Hair follicle dermal papilla cell (primary cell): ENCODE data around the gene CUL5. TPM values are rescaled to one million over a fixed set of nuclear protein-coding genes. Genes with fewer than 3 reads are reported as not detected.

Experiments
- small RNA-seq: library from RNA; depleted of rRNA; stranded (forward); fragments of <200 nt; gene quantifications from one replicate; pipeline ENCODE3, GENCODE V24; 2012
- total RNA-seq: library from RNA; depleted of rRNA; stranded (reverse); fragments of >200 nt; gene quantifications from 2 replicates; pipeline ENCODE4 v1.2.3, GENCODE V29; 2012

The CUL5 gene
- total RNA-seq, result 39.6 and 43.2 TPM in 2 replicates

GRCh38 chr11:108008656-108009496, at the start of gene CUL5:
Gene CUL5, plus strand, starts transcription at chr11:108008898. Its CDS starts 451 bp downstream, at chr11:108009349.

GRCh38 chr11:108121274-108122155, 112.8 kb downstream of the CUL5 start, which contains the start of gene ACAT1:
Gene ACAT1, plus strand, starts transcription at chr11:108121567. Its CDS starts 40 bp downstream, at chr11:108121607.

Small RNA genes lying within 50 kb of the gene (small RNA-seq; reads per million reads assigned to genes)
- gene RF00019, result not detected

Other genes with a start within 250 kb of the CUL5 start
- gene SLC35F2, start 150.1 kb upstream of the CUL5 start, total RNA-seq, result 6.3 and 8.8 TPM in 2 replicates
- not detected in 2 replicates for gene RAB39A, start 80.5 kb upstream of the CUL5 start, total RNA-seq
- gene ACAT1, start 112.7 kb downstream of the CUL5 start, total RNA-seq, result 63.4 and 128 TPM in 2 replicates
- 14.7 and 19.0 TPM in 2 replicates for gene NPAT, start 213.7 kb downstream of the CUL5 start, total RNA-seq
- 93.9 and 107 TPM in 2 replicates for gene ATM, start 214.2 kb downstream of the CUL5 start, total RNA-seq